Right atrium auricular region (tissue), 2 donors: ENCODE measurements around the gene LIFR. TPM values are rescaled to one million over a fixed set of nuclear protein-coding genes. Genes with fewer than 3 reads are reported as not detected.

Experiments used
- DNase-seq: peaks from one replicate; pipeline ENCODE4 v3.0.0-alpha.2; 2019; ENCODE audit warnings: low spot score
- H3K27ac ChIP-seq, 2 donors: fragments of 200-600 bp; sonication (generic); 1 replicate in 1 of 2; 2 replicates in 1 of 2; pipeline ENCODE4 v1.5.1; 2016 to 2019
- H3K27me3 ChIP-seq, 2 donors: fragments of 200-600 bp; sonication (generic); one replicate each; pipeline versions ENCODE4 v1.5.1 to v1.6.0; 2017 to 2019
- H3K36me3 ChIP-seq: fragments of 200-600 bp; sonication (generic); one replicate; pipeline ENCODE4 v1.5.1; 2016
- H3K4me1 ChIP-seq, 2 donors: fragments of 200-600 bp; sonication (generic); one replicate each; pipeline versions ENCODE4 v1.5.1 to v1.6.0; 2017 to 2019
- H3K4me3 ChIP-seq, 2 donors: fragments of 200-600 bp; sonication (generic); 1 replicate in 1 of 2; 2 replicates in 1 of 2; pipeline ENCODE4 v1.5.1; 2017 to 2019; ENCODE audit warnings: mild to moderate bottlenecking in 1 of 2, moderate library complexity in 1 of 2
- H3K9me3 ChIP-seq, 2 donors: fragments of 200-600 bp; sonication (generic); one replicate each; pipeline ENCODE4 v1.5.1; 2019
- CTCF ChIP-seq, 2 donors: fragments of 200-600 bp; sonication (generic); IDR thresholded peaks; one replicate each; pipeline ENCODE4 v1.5.1; 2019; ENCODE audit warnings: antibody characterized with exemption in 2 of 2
- total RNA-seq, 2 donors: library from RNA; depleted of rRNA; stranded (reverse); fragments of >200 nt; gene quantifications; one replicate each; pipeline ENCODE4 v1.1.0, GENCODE V29; 2016

The LIFR gene
- total RNA-seq, 2 donors from 2014 or later = 38.9 to 58.0 TPM

- no peak for TF ChIP-seq CTCF (IDR thresholded peaks at IDR 0.05)
- Histone ChIP-seq H3K27me3 (no peaks in the 10 kb centered on the region), H3K9me3 (no peaks in the 10 kb centered on the region), H3K36me3 (no peaks in the 10 kb centered on the region), H3K4me3 (peak overlapping the region; percentile 90 to 96), H3K27ac (peak overlapping the region; percentile 98 to 99), H3K4me1 (peaks cover 0 to 24% of the 10 kb centered on the region in 2 donors)
- no peak for DNase-seq
These were observed 863 bp upstream of the LIFR start for GRCh38 chr5:38557308-38557710.

- Histone ChIP-seq H3K4me1 (peaks cover 0 to 35% of the 10 kb centered on the region in 2 donors), H3K4me3 (peak overlapping the region; percentile 90 to 97), H3K36me3 (no peaks in the 10 kb centered on the region), H3K9me3 (no peaks in the 10 kb centered on the region), H3K27ac (peak overlapping the region; percentile 91 to 99), H3K27me3 (no peaks in the 10 kb centered on the region)
- TF ChIP-seq CTCF (IDR thresholded peaks at IDR 0.05) = no peak
- no peak for DNase-seq
These were observed 303 bp downstream of the LIFR start for GRCh38 chr5:38556088-38556598.

GRCh38 chr5:38555354-38556087, 925 bp downstream of the LIFR start:
- DNase-seq = no peak
- TF ChIP-seq CTCF (IDR thresholded peaks at IDR 0.05) = no peak
- Histone ChIP-seq H3K36me3 (no peaks in the 10 kb centered on the region), H3K9me3 (no peaks in the 10 kb centered on the region), H3K27me3 (no peaks in the 10 kb centered on the region), H3K4me3 (peak overlapping the region; percentile 90 to 97), H3K4me1 (peaks cover 0 to 41% of the 10 kb centered on the region in 2 donors), H3K27ac (peak overlapping the region; percentile 91 to 99)

- no peaks in the 10 kb centered on the region for H3K36me3 ChIP-seq
- H3K4me3 ChIP-seq = peak overlapping the region; percentile 90 to 97
- H3K4me1 ChIP-seq = peaks cover 0 to 41% of the 10 kb centered on the region in 2 donors
- H3K27me3 ChIP-seq = no peaks in the 10 kb centered on the region
- no peak for DNase-seq
- peak overlapping the region; percentile 91 to 99 for H3K27ac ChIP-seq
- TF ChIP-seq CTCF (IDR thresholded peaks at IDR 0.05) = no peak
- H3K9me3 ChIP-seq = no peaks in the 10 kb centered on the region
These were observed 1.6 kb downstream of the LIFR start for GRCh38 chr5:38554861-38555260.

GRCh38 chr5:38554403-38554802, 2.0 kb downstream of the LIFR start:
- Histone ChIP-seq H3K27me3 (no peaks in the 10 kb centered on the region), H3K36me3 (no peaks in the 10 kb centered on the region), H3K4me1 (peaks cover 0 to 41% of the 10 kb centered on the region in 2 donors), H3K4me3 (peak overlapping the region in 1 of 2 donors; percentile 90), H3K27ac (peak overlapping the region; percentile 91 to 99), H3K9me3 (no peaks in the 10 kb centered on the region)
- TF ChIP-seq CTCF (IDR thresholded peaks at IDR 0.05) = no peak
- no peak for DNase-seq
